HG02981 (cell line): Measurements from ENCODE around the gene FMO1.
"Not testable (repeated sequence)": the region's sequence is repeated elsewhere in the genome, so short reads cannot be mapped to it uniquely, and the experiment has no call there.

Experiments used
- ATAC-seq: cut with Tn5 transposase; IDR thresholded peaks from one replicate; pipeline ENCODE4 v1.9.1; 2021; ENCODE audit warnings: mild to moderate bottlenecking, moderate library complexity; ENCODE audit not compliant: unreplicated experiment

The FMO1 gene

GRCh38 chr1:171279234-171279633, 30.9 kb downstream of the FMO1 start:
- ATAC-seq, result no peak

DNA sequence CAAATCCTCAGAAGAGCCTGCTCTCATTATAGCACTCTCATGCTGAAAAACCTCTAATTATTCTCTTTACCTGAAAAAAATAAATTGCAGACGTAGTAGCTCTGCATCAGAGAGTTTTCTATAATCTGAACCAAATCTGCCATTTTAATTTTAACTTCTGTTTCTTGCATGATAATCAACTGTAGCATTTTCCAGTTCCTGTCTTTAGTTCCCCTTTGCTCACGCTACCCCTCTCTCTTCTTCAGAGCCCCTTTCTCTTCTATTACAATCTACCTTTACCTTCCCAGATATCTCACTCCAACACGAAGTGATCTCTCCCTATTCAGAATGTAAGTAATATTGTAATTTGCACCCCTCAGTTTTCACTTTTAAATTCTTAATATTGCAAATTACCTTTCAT, 31.4 kb downstream of the FMO1 start:
- ATAC-seq, result no peak

- no peak for ATAC-seq
Observed at GRCh38 chr1:171280599-171280998, 32.3 kb downstream of the FMO1 start.

- no peak for ATAC-seq
Observed at GRCh38 chr1:171286032-171286705, 37.9 kb downstream of the FMO1 start.

DNA sequence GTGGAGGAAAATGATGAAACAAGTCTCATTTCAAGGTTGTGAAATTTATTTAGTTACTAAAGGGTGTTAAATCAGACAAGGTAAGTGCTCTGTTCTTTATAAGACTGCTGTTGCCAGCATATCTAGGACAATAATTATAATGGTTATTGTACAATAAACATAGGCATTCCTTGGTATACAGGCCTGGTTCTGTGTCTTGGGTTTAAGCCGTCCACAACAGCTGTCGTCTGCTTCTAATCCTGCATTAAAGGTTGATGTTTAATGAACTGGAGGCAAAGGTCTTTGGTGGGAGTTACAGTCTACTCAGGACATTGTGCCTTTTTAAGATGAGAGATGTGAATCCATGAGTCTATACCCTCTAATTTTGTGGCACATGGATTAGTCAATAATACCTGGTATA, 42.3 kb downstream of the FMO1 start:
- no peak for ATAC-seq

GRCh38 chr1:171292799-171293198, 44.5 kb downstream of the FMO1 start:
- ATAC-seq, result no peak

- not testable (repeated sequence) for ATAC-seq
Observed at GRCh38 chr1:171295383-171295782, 47.1 kb downstream of the FMO1 start.

DNA sequence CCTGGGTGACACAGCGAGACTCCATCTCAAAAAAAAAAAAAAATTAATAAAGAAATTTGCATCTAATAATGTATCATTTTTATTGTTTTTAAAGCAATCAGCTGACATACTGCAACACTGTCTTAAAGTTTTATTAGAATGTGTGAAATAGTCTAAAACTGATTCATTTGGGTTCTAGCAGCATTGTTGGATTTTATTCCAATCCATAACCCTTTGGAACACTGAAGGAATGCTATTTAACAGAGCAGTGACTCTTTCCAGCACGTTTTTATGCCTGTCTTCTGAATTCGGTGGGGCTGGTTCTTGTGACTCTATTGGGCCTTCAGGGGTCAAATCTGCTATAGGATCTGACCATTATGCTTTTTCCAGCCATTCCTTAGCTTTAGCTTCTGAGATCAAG, 47.5 kb downstream of the FMO1 start:
- no peak for ATAC-seq

DNA sequence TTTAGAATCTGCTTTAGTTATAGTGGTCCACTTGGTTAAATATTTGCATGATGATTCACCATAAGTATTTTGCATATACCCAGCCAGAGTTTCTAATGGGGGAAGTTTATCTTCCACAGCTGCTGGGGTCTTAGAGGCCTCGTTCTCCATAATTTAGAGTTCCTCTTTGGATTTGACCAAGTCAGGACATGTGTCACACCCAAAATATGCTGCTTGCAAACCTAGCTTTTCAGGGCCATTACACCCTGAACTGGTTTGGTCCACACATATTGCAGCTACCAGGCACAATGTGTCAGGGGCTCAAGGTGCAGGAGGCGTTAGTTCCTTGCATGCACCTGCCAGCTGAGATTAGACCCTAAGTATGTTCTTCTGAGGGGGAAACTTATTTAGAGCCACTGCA, 48.6 kb downstream of the FMO1 start:
- ATAC-seq, result no peak

DNA sequence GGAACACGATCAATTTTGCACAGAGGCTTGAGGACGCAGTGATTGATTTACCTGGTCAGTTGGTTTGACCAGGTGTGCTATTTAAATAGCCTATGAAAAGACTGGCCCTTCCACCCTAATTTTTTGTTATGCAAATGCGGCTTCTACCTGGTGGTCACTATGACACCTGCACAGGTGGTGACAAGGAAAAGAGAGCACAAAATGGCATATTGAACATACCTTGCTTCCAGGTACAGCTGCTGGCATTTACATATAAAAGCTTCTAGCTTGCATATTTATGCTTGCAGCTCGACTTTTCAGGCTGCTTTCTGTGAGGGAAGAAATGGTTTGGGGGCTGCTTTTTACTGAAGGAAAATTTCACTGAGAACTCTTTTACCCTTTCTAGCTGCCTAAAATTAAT, 50.4 kb downstream of the FMO1 start:
- ATAC-seq, result no peak

DNA sequence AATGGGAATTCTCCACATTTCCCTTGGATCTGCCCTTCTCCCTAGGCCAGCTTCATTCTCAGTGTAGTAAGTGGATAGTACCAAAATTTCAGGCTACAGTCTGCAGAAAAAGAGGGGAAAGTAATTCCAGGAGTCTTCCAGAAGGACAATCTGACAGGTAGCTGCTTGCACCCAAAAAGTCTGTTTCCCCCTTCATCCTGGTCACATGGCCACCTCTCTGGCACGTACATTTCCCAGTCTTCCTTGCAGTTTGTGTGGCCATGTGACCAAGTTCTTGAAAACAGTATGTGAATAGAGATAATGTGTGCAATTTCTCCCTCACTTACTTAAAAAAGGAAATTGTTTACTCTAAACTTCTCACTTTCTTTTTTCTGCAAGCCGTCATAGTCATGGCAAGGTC, 51.0 kb downstream of the FMO1 start:
- no peak for ATAC-seq

DNA sequence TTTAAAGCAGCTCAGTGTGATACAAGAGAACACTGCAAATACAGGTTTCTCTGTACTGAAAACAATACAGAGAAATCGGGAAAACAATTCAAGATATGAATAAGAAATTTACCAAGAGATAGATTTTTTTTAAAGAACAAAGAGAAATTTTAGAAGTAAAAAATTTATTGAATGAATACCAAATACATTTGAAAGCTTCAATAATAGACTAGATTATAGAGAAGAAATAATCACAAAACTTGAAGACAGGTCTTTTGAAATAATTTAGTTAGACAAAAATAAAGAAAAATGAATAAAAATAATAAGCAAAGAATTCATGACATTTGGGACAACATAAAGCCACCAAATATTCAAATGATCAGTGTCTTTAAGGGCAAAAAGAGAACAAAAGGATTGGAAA, 52.1 kb downstream of the FMO1 start:
- no peak for ATAC-seq

DNA sequence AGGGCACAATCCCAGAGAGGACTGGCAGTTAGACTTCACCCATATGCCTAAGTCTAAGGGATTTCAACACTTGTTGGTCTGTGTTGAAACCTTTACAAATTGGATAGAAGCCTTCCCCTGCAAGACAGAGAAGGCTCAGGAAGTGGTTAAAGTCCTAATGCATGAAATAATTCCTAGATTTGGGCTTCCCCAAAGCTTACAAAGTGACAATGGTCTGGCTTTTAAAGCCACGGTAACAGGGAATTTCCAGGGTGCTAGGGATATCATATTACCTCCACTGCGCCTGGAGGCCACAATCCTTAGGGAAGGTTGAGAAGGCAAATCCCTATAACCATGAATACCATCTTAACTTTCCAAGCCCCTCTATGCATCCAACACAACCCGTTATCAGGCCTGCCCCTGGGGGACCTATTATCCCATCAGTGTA, 62.4 kb downstream of the FMO1 start:
- no peak for ATAC-seq

- no peak for ATAC-seq
Observed at GRCh38 chr1:171311771-171312558, 63.7 kb downstream of the FMO1 start.

DNA sequence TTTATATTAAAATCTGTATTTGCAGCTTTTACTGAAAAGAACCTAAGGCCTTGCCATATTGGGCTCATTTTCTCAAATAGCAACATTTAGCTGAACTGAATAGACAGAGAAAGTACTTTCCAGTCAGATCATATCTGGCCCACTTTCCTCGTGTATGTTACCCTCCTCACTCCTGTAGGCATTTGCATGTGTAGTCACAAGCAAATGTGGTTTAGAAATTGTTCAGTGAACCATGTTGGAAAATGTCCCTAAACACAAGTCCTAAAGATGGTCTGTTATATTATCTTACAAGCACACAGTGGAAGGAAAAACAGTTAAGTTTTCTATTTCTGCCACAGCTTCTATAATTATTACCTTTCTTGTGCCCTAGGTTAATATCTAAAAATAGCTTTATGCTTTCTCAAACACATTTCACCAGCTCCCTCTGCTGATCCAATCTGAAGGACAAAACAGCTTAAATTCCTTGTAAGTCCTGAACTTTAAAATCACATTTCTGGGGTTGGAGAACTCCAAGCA, 65.1 kb downstream of the FMO1 start:
- ATAC-seq, result peak; percentile 54

DNA sequence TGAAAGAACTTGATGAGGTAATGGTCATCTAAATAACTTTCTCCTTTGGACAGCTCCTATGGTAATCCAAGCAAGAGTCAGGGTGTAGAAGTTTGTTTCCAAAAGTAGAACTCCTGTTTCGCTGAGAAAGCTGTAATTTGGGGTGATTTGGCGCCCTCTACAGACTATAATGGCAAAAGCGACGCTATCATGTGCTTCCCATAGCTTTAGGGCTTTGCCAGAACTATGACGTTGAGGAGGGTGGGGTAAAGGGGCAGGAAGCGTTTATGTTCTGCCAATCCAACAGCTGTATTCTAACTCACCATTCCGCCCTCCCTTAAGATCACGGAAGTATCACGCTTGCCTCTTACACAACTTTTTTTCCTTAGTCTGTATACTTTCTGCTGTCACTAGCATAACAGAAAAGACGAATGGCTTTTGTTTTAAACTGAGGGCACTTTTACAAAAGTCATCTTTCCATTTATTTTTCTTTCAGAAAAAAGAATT, 65.6 kb downstream of the FMO1 start, which contains the start of gene FMO4:
FMO4 (plus strand) TSS at position 349 of the 486 bp plus-strand sequence. CDS start 5,643 bp downstream, outside the sequence.
- peak; percentile 100 for ATAC-seq

DNA sequence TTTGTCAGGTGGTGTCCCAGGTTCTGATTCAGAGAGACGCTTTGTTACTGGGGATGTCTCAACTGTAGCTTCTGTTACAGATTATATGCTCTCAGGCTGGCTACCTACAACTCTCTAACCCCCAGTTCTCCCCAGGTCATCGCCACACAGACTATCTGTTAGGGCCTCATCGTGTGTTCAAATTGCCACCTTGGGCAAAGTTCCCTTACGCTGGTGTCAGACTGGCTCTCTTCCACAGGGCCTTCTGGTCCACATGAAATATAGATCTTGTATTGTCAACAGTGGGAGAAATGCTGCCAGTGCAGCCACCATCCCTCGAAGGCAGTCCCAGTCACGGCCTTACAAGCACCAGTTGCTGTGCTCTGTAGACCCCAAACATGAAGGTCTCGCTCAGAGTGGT, 81.0 kb downstream of the FMO1 start:
- no peak for ATAC-seq

- no peak for ATAC-seq
Observed at GRCh38 chr1:171334024-171334640, 85.8 kb downstream of the FMO1 start.
